Sigmoid colon (tissue), 4 donors: ENCODE data around the gene SLC6A3.

Experiments used
- EP300 ChIP-seq, 4 donors: sonication (generic); formaldehyde crosslinking; IDR thresholded peaks; one replicate each; pipeline ENCODE4 v1.6.1; 2017; ENCODE audit warnings: antibody characterized with exemption in 4 of 4
- POLR2A ChIP-seq, 2 donors: fragments of 450-650 bp; IDR thresholded peaks; one replicate each; pipeline ENCODE4 v1.6.1; 2016; ENCODE audit warnings: antibody characterized with exemption in 2 of 2, mild to moderate bottlenecking in 2 of 2, moderate library complexity in 2 of 2
- POLR2AphosphoS5 ChIP-seq, 4 donors: sonication (generic); formaldehyde crosslinking; IDR thresholded peaks; one replicate each; pipeline ENCODE4 v1.6.1; 2017; ENCODE audit warnings: antibody characterized with exemption in 4 of 4
- TF ChIP-seq, protein P1 (sequence below), 4 experiments: fragments of 450-650 bp in 3 of 4; fragments of 200-600 bp in 1 of 4; IDR thresholded peaks; one replicate each; pipeline ENCODE4 v1.5.1; 2016 to 2019; ENCODE audit warnings: antibody characterized with exemption in 4 of 4, mild to moderate bottlenecking in 3 of 4, moderate library complexity in 2 of 4

DNA sequence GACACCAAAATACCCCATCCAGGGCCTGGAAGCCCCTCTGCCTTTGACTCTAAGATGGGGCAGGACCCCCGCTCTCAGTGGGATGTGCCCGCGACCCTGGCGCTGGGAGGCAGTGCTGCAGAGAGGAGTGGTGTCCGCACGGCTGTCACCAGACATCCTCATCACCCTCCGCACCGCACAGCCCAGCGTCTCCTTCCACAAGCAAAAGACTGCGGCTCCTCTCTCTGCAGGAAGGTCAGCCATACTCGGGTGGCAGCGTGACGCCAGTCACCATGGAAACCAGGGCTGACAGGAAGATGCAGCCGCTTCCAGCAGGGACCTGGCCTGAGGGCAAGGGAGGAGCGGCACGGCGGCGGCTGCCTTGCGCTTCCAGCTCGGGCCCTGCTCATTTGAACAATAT lies 17.1 kb upstream of the SLC6A3 start:
- TF ChIP-seq, protein P1, sequence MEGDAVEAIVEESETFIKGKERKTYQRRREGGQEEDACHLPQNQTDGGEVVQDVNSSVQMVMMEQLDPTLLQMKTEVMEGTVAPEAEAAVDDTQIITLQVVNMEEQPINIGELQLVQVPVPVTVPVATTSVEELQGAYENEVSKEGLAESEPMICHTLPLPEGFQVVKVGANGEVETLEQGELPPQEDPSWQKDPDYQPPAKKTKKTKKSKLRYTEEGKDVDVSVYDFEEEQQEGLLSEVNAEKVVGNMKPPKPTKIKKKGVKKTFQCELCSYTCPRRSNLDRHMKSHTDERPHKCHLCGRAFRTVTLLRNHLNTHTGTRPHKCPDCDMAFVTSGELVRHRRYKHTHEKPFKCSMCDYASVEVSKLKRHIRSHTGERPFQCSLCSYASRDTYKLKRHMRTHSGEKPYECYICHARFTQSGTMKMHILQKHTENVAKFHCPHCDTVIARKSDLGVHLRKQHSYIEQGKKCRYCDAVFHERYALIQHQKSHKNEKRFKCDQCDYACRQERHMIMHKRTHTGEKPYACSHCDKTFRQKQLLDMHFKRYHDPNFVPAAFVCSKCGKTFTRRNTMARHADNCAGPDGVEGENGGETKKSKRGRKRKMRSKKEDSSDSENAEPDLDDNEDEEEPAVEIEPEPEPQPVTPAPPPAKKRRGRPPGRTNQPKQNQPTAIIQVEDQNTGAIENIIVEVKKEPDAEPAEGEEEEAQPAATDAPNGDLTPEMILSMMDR (IDR thresholded peaks at IDR 0.05): no peak
- TF ChIP-seq POLR2AphosphoS5 (IDR thresholded peaks at IDR 0.05): no peak
- no peak for TF ChIP-seq POLR2A (IDR thresholded peaks at IDR 0.05)
- no peak for TF ChIP-seq EP300 (IDR thresholded peaks at IDR 0.05)
